ENCODE results near the gene GTF2H3. TPM values are rescaled to one million over a fixed set of nuclear protein-coding genes. Genes with fewer than 3 reads are reported as not detected.

The GTF2H3 gene
- total RNA-seq, 2 donors from 2014 or later = 22.1 to 27.3 TPM

- no peaks in the 10 kb centered on the region for H3K27me3 ChIP-seq
- H3K4me3 ChIP-seq = no peak overlapping the region
- no peak overlapping the region for H3K9ac ChIP-seq (ENCODE audit: low read depth in 2 of 2, low read length in 2 of 2)
- intact Hi-C loops (cut with DNase I) = no loop called here
- no peak for TF ChIP-seq CTCF (IDR thresholded peaks at IDR 0.05)
- no peak overlapping the region for H3K27ac ChIP-seq
- no peak for DNase-seq
- no peaks in the 10 kb centered on the region for H3K36me3 ChIP-seq
- no peaks in the 10 kb centered on the region for H3K9me3 ChIP-seq
- no peaks in the 10 kb centered on the region for H3K4me1 ChIP-seq
Measured at GRCh38 chr12:123686636-123687190, 53.1 kb downstream of the GTF2H3 start.

- Histone ChIP-seq H3K9me3 (no peaks in the 10 kb centered on the region), H3K4me3 (no peak overlapping the region), H3K4me1 (no peaks in the 10 kb centered on the region), H3K9ac (ENCODE audit: low read depth in 2 of 2, low read length in 2 of 2) (no peak overlapping the region), H3K27ac (no peak overlapping the region), H3K36me3 (no peaks in the 10 kb centered on the region), H3K27me3 (no peaks in the 10 kb centered on the region)
- TF ChIP-seq CTCF (IDR thresholded peaks at IDR 0.05) = no peak
- intact Hi-C loops (cut with DNase I) = no loop called here
- no peak for DNase-seq
Measured at GRCh38 chr12:123690191-123690840, 56.7 kb downstream of the GTF2H3 start.

- intact Hi-C loops (cut with DNase I) = no loop called here
- H3K27me3 ChIP-seq = no peaks in the 10 kb centered on the region
- H3K4me3 ChIP-seq = no peak overlapping the region
- no peak overlapping the region for H3K27ac ChIP-seq
- no peaks in the 10 kb centered on the region for H3K9me3 ChIP-seq
- no peak overlapping the region for H3K9ac ChIP-seq (ENCODE audit: low read depth in 2 of 2, low read length in 2 of 2)
- H3K4me1 ChIP-seq = no peaks in the 10 kb centered on the region
- TF ChIP-seq CTCF (IDR thresholded peaks at IDR 0.05) = no peak
- H3K36me3 ChIP-seq = no peaks in the 10 kb centered on the region
- DNase-seq = no peak
Measured at GRCh38 chr12:123696207-123696606, 62.6 kb downstream of the GTF2H3 start.

- Histone ChIP-seq H3K27ac (no peak overlapping the region), H3K4me1 (no peaks in the 10 kb centered on the region), H3K9ac (ENCODE audit: low read depth in 2 of 2, low read length in 2 of 2) (no peak overlapping the region), H3K9me3 (no peaks in the 10 kb centered on the region), H3K36me3 (no peaks in the 10 kb centered on the region), H3K4me3 (no peak overlapping the region), H3K27me3 (no peaks in the 10 kb centered on the region)
- intact Hi-C loops (cut with DNase I) = no loop called here
- TF ChIP-seq CTCF (IDR thresholded peaks at IDR 0.05) = no peak
- DNase-seq = no peak
Measured at GRCh38 chr12:123696646-123697045, 63.0 kb downstream of the GTF2H3 start.

- no peaks in the 10 kb centered on the region for H3K4me1 ChIP-seq
- no peaks in the 10 kb centered on the region for H3K27me3 ChIP-seq
- H3K27ac ChIP-seq = no peak overlapping the region
- intact Hi-C loops (cut with DNase I) = no loop called here
- TF ChIP-seq CTCF (IDR thresholded peaks at IDR 0.05) = no peak
- no peak overlapping the region for H3K4me3 ChIP-seq
- no peaks in the 10 kb centered on the region for H3K36me3 ChIP-seq
- DNase-seq = no peak
- H3K9me3 ChIP-seq = no peaks in the 10 kb centered on the region
- H3K9ac ChIP-seq (ENCODE audit: low read depth in 2 of 2, low read length in 2 of 2) = no peak overlapping the region
Measured at GRCh38 chr12:123705935-123706334, 72.3 kb downstream of the GTF2H3 start.

Measured in colonic mucosa (tissue), 4 donors.